NCI-H345 treated with DMSO at 0.1 percent for 48 hours (cell line): Measurements from ENCODE around the gene ZNF124.

Source experiments
- DNase-seq: peaks from one replicate; lab custom pipeline; 2025; ENCODE audit not compliant: unreplicated experiment; lab: John Stamatoyannopoulos, UW

Gene ZNF124

DNA sequence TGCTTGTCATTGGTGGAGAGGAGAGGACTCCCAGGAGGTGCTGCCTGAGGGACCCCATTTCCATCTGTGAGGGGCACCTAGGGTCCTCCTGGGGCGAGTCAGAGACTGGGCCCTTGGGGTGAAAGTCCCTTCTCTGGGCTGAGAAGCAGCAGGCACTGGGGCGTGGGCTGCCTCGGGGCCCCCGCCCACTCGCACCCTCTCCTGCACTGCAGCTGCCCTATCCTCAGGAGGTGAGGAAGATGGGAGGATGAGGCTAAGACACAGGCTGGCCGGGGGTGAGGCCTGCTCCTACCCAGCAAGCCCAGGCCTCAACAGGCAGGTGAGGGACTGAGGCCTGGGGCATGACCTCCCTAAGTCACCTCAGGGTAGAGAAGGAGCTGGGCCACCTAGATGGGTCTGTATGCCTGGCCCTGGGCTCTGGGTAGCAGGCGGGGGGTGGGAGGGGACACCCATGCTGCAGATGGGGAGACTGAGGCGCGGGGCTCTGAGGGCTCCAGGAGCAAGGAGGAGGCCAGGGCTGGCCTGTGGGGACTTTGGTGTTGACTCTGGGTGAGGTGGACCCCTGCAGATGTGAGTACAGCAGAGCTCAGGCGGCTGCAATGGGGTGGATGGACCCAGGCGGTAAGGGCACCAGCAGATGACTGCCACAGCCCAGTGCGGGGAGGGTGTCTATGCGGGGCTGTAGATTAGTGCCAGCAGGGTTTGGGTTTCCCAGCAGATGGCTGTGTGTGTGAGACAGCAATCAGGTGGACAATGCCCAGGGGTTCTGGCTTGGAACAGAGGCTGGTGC is 57.3 kb downstream of the ZNF124 start:
- no peak for DNase-seq

DNA sequence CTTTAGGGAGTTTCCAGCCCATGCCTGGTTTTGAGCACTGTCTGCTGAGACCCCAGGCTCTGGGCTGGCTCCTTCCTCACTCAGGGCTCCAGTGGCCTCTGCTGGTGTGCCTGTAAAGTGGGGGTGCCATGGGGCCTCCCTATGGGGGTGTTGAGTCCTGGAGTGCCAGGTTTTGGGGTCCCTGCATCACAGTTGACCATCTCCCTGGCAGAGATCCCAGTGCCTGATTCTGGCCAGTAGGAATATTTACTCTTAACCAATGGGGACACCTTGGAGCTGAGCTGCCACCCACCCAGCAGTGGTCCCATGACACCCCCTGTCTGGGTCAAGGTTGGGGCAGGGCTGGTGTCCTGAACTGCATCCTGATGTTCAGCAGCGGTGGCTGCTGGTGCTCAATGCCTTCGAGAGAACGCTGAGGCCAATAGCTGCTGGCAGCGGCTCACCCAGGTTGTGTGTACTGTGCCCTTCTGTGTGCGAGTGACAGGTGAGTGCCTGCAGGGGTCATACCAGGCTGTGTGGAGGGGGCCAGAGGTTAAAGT is 58.0 kb downstream of the ZNF124 start:
- no peak for DNase-seq

DNA sequence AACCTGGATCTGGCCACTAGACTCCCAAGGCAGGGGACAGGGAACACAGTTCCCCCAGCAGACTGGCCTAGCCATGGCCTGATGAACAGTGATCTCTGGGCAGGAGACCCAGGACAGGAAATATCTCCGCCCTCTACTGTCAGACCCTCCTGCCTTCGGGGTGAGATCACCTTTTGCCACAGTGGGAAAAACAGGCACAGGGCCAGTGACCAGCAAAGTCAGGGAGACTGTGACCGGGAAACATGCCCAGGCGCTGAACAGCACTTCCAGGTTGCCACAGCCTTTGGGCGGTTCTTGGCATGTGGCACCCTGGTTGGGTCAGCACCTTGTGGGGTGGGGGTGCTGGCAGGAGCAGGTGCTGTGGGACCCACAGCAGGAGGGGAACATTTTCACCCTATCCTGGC is 58.7 kb downstream of the ZNF124 start:
- no peak for DNase-seq

DNA sequence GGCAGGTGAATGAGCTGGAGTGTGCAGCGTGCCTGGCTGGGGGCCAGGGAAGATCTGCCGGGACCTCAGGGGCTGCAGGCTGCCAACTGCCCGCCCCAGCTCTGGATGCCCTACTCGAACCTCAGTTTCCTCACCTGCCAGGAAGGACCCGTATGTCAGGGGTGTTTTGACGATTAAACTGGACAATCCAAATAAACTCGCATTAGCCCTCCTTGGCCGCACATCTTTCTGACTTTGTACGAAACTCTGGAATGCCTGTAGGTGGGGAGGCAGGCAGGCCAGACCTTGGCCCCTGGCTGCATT is 59.4 kb downstream of the ZNF124 start:
- no peak for DNase-seq

DNA sequence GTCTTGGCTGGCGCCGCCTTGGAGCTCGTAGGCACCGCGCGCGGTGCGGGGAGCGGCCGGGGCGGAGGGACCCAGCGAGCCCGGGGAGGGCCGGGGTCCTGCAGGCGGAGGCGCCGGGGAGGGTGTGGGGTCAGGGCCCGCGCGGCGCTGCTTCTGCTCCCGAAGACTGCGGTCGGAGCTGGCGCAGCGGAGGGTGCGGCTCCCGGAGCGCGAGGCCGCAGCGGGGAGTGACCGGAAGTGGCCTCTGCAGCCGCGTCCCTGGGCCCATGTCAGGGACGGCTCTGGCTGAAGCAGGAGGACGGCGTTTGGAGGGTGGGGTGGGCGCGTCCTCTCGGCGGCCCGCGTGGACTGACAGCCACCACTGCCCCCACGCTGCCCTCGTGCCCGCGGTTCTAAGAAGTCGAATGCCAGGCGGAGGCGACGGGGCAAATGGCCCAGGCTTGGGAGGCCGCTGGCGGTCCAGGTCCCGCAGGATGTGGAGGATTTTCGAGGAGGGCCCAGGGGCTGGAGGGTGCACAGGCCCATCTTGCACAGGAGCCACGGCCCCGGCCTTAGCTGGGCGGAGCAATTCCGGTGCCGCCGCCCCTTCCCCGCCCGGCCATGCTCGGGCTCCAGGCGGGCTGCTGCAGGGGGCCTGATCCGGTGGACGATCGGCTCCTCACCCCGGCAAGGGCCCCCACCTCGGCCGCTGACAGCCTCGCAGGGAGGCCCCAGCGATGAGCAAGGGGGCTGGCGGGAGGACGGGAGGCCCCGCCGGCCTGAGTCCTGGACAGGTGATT is 59.9 kb downstream of the ZNF124 start:
- DNase-seq = peak; percentile 40

DNA sequence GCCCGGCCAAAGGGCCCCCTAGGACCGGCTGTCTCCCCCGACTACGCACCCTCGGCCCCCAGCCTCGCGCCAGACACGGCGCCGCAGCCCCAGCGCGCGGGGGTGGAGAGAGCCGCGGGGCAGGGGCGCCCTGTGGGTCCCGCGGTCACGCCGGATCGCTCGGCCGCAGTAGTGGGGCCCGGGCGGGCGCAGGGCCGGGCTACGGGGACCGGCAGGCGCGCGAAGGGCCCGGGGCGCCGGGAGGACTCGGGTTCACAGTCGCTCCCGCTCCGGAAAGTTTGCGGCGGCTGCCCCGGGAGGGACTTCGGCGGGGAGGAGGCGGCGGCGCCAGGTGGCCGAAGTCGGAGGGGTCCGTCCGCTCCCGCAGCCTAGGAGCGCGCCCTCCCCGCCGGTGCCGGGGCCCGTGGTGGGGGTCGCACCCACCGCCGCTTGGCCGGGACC is 60.5 kb downstream of the ZNF124 start:
- DNase-seq = no peak

DNA sequence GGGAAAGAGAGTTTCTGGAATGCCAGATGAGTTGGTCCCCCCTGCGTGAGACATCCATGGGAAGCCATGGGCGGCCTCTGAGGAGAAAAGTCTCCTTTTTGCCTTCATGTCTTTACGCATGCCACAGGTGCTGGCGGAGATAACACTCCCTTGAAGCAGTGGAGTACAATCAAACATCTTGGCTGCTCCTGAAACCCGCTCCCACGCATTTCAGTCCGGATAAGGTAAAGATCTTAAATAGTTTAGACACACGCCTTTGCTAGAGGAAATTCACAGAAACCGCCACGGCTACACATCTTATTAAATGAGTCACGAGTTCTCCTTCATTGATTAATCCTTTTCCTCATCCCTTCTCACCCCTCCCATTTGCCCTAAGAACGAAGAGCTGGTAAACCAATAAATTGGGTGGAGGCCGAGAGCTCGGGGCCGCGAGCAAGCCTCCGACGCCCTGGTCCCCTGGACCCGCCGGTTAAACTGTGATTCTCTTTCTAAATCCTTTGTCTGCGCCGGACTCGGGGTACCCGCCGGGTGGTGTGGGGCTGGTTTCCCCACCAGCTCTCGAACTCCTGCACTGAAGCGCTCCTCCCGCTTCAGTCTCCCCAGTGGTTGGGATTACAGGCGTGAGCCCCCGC is 61.1 kb downstream of the ZNF124 start:
- DNase-seq = no peak

DNA sequence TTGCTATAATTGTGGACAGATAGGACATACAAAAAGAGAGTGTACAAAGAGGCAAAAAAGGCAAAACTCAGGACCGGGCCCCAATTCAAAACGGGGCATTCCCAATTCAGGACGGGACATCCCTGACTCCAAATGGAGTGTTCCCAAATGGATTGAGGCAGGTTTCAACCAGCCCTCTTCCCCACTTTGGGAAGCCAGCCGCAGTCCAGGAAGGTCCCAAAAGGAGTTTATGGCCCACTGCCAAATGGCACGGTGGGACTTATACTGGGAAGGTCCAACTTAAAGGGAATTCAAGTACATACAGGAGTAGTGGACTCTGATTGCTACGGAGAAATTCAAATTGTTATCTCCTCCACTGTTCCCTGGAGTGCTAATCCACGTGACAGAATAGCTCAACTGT is 64.1 kb downstream of the ZNF124 start:
- no peak for DNase-seq

DNA sequence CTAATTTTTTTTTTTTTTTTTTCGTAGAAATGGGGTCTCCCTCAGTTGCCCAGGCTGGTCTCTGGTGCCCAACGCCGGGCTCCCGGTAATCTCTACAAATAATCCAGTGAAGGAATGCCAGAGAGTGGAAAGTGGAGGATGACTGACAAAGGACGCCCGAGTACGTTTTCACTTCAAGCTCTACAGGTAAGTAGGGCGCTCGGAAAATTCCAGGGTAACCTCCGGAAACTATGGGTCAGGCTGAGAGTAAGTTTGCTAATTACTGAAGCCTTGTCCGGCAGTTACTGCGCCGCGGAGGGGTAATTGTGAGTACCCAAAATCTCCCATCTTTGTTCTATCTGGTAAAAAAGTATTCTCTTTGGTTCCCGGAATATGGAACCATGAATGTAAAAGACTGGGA is 65.9 kb downstream of the ZNF124 start:
- no peak for DNase-seq
